ENCODE measurements around the gene ALK.

Gene ALK

DNA sequence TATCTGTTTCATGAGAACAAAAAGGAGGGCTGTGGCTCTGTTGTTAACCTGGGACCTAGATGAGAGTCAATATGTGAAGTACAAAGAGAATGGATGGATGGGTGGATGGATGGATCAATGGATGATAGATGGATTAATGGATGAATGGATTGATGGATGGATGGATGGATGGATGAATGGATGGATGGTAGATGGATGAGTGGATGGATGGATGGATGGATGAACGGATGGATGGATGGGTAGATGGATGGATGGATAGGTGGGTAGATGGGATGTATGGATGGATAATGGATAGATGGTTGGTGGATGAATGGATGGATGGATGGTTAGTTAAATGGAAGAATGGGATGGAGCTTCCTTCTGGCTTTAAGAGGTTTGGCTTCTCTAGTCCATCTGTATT is 396.7 kb downstream of the ALK start:
- H3K27ac ChIP-seq (ENCODE audit: low read depth, low read length, poor library complexity, severe bottlenecking): no peak overlapping the region
- no peaks in the 10 kb centered on the region for H4K20me1 ChIP-seq (ENCODE audit: insufficient read depth, low read length)
- no peaks in the 10 kb centered on the region for H3K79me2 ChIP-seq (ENCODE audit: insufficient read depth, low read length)
- no peak overlapping the region for H3K9ac ChIP-seq (ENCODE audit: low read length)
- no peak overlapping the region for H3K4me3 ChIP-seq (ENCODE audit: low read depth, low read length, poor library complexity, severe bottlenecking)
- H2AFZ ChIP-seq (ENCODE audit: low read length): no peak overlapping the region
- H3K36me3 ChIP-seq (ENCODE audit: insufficient read depth, low read length): no peaks in the 10 kb centered on the region
- H3K27me3 ChIP-seq (ENCODE audit: insufficient read depth, low read length): no peaks in the 10 kb centered on the region
- no peaks in the 10 kb centered on the region for H3K9me3 ChIP-seq (ENCODE audit: low read length)
- no peak overlapping the region for H3K4me2 ChIP-seq (ENCODE audit: low read length)
- no peaks in the 10 kb centered on the region for H3K4me1 ChIP-seq (ENCODE audit: insufficient read depth, low read length, severe bottlenecking)
- H3F3A ChIP-seq (ENCODE audit: insufficient read depth, low read length): no peaks in the 10 kb centered on the region
- H3K9me2 ChIP-seq (ENCODE audit: low read depth, low read length): no peaks in the 10 kb centered on the region
- TF ChIP-seq, protein P1, sequence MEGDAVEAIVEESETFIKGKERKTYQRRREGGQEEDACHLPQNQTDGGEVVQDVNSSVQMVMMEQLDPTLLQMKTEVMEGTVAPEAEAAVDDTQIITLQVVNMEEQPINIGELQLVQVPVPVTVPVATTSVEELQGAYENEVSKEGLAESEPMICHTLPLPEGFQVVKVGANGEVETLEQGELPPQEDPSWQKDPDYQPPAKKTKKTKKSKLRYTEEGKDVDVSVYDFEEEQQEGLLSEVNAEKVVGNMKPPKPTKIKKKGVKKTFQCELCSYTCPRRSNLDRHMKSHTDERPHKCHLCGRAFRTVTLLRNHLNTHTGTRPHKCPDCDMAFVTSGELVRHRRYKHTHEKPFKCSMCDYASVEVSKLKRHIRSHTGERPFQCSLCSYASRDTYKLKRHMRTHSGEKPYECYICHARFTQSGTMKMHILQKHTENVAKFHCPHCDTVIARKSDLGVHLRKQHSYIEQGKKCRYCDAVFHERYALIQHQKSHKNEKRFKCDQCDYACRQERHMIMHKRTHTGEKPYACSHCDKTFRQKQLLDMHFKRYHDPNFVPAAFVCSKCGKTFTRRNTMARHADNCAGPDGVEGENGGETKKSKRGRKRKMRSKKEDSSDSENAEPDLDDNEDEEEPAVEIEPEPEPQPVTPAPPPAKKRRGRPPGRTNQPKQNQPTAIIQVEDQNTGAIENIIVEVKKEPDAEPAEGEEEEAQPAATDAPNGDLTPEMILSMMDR (IDR thresholded peaks at IDR 0.05; ENCODE audit: low read length): no peak
- TF ChIP-seq EZH2 (IDR thresholded peaks at IDR 0.05; ENCODE audit: borderline replicate concordance, low read length): no peak

DNA sequence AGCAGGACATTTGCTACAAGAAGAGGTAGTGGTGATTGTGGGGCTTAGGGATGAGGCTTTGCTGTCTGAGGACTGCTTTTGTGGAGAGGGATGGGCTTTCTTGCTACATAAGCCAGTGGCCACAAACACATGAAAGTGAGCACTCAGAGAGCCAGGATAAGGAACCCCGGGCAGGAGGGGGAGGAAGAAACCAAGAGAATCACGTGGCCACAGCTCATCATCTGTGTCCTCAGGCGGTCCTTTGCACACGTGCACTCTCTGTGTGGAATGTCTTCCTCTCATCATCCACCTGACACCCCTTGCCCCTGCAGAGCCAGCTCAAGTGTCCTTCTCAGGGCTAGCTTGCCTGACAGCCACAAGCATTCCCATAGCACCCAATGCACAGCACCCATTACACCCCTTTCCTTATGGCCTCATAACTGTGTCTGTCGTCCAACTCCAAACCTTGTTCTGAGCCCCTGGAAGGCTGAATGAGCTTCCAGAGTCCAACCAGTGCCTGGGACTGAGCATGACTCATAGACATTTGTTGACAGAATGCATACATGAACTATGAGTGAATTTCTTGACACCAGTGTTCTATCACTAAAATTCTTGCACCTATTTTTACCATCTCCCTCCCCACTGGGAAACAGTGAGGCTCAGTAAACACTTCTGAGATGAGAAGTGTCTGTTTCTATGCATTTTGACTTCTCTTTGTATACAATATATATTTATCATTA is 398.3 kb downstream of the ALK start:
- no peak overlapping the region for H3K27ac ChIP-seq (ENCODE audit: low read depth, low read length, poor library complexity, severe bottlenecking)
- no peak overlapping the region for H3K9ac ChIP-seq (ENCODE audit: low read length)
- no peaks in the 10 kb centered on the region for H4K20me1 ChIP-seq (ENCODE audit: insufficient read depth, low read length)
- no peaks in the 10 kb centered on the region for H3K79me2 ChIP-seq (ENCODE audit: insufficient read depth, low read length)
- no peak overlapping the region for H3K4me2 ChIP-seq (ENCODE audit: low read length)
- H2AFZ ChIP-seq (ENCODE audit: low read length): no peak overlapping the region
- H3K9me2 ChIP-seq (ENCODE audit: low read depth, low read length): no peaks in the 10 kb centered on the region
- H3K36me3 ChIP-seq (ENCODE audit: insufficient read depth, low read length): no peaks in the 10 kb centered on the region
- no peak for TF ChIP-seq EZH2 (IDR thresholded peaks at IDR 0.05; ENCODE audit: borderline replicate concordance, low read length)
- TF ChIP-seq, protein P1 (IDR thresholded peaks at IDR 0.05; ENCODE audit: low read length): no peak
- no peaks in the 10 kb centered on the region for H3F3A ChIP-seq (ENCODE audit: insufficient read depth, low read length)
- H3K9me3 ChIP-seq (ENCODE audit: low read length): no peaks in the 10 kb centered on the region
- H3K4me1 ChIP-seq (ENCODE audit: insufficient read depth, low read length, severe bottlenecking): no peaks in the 10 kb centered on the region
- H3K4me3 ChIP-seq (ENCODE audit: low read depth, low read length, poor library complexity, severe bottlenecking): no peak overlapping the region
- no peaks in the 10 kb centered on the region for H3K27me3 ChIP-seq (ENCODE audit: insufficient read depth, low read length)

DNA sequence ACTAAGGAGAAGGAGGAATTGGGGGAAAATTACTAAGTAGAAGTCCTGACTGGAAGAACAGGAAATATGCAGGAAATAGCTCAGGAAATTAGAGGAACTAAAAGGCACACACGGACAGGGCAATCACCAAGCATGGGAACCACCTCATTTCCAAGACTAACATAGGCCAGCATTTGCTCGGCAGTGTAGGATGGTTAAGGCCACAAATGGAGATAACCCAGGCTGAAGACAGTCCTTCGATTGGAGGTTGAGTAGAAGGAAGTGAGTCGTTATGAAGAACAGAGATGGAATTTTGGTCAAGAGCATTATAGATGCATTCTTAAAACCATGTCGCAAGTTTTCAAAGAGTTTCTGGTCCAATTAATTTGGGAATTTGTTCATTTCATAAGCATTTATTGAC is 401.4 kb downstream of the ALK start:
- no peaks in the 10 kb centered on the region for H4K20me1 ChIP-seq (ENCODE audit: insufficient read depth, low read length)
- no peak overlapping the region for H3K9ac ChIP-seq (ENCODE audit: low read length)
- H3K27ac ChIP-seq (ENCODE audit: low read depth, low read length, poor library complexity, severe bottlenecking): no peak overlapping the region
- no peaks in the 10 kb centered on the region for H3K4me1 ChIP-seq (ENCODE audit: insufficient read depth, low read length, severe bottlenecking)
- H3K9me2 ChIP-seq (ENCODE audit: low read depth, low read length): no peaks in the 10 kb centered on the region
- no peaks in the 10 kb centered on the region for H3K27me3 ChIP-seq (ENCODE audit: insufficient read depth, low read length)
- no peak overlapping the region for H3K4me2 ChIP-seq (ENCODE audit: low read length)
- no peaks in the 10 kb centered on the region for H3K36me3 ChIP-seq (ENCODE audit: insufficient read depth, low read length)
- no peaks in the 10 kb centered on the region for H3F3A ChIP-seq (ENCODE audit: insufficient read depth, low read length)
- TF ChIP-seq EZH2 (IDR thresholded peaks at IDR 0.05; ENCODE audit: borderline replicate concordance, low read length): no peak
- TF ChIP-seq, protein P1 (IDR thresholded peaks at IDR 0.05; ENCODE audit: low read length): no peak
- H3K4me3 ChIP-seq (ENCODE audit: low read depth, low read length, poor library complexity, severe bottlenecking): no peak overlapping the region
- H3K79me2 ChIP-seq (ENCODE audit: insufficient read depth, low read length): no peaks in the 10 kb centered on the region
- H3K9me3 ChIP-seq (ENCODE audit: low read length): no peaks in the 10 kb centered on the region
- H2AFZ ChIP-seq (ENCODE audit: low read length): no peak overlapping the region
